ENCODE results near the gene SAXO2. TPM values are rescaled to one million over a fixed set of nuclear protein-coding genes. Genes with fewer than 3 reads are reported as not detected.
"Not testable (repeated sequence)": the region's sequence is repeated elsewhere in the genome, so short reads cannot be mapped to it uniquely, and the experiment has no call there.

Gene SAXO2
- total RNA-seq, 2 experiments from 2014 or later, result 1.3 to 1.9 TPM

DNA sequence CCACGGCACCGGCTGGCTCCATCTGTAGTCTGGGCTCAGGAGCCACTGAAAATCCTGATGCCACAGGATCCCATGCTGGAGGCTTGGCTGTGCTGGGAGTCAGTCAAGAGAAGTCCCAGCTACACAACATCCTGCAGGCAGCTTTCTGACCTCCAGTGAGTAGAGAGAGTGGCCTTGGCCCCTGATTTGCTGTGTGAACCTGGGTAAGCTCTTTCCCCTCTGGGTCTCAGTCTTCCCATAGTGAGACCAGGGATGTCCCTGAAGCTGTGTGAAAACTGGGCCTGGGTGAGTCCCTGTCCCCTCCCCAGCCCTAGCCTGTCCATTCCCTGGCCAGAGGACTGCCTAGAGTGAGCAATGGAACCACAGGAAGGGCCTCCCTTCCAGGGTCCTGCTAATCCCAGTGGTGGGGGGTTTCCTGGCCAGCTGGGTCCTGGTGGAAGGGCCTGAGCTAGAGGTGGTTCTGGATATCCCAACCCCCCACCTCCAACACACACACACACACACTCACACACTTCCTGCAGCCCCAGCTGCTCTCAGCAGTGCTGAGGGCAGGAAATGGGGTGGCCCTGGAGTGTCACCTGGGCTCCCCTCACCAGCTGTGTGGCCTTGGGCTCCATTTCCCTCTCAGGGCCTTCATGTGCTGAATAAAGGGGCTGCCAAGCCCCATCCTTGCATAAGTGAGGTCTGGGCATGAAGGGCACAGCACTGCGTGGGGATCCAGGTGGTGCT, 69.1 kb downstream of the SAXO2 start:
- CTCF ChIA-PET, POLR2A ChIA-PET: not testable (repeated sequence)

DNA sequence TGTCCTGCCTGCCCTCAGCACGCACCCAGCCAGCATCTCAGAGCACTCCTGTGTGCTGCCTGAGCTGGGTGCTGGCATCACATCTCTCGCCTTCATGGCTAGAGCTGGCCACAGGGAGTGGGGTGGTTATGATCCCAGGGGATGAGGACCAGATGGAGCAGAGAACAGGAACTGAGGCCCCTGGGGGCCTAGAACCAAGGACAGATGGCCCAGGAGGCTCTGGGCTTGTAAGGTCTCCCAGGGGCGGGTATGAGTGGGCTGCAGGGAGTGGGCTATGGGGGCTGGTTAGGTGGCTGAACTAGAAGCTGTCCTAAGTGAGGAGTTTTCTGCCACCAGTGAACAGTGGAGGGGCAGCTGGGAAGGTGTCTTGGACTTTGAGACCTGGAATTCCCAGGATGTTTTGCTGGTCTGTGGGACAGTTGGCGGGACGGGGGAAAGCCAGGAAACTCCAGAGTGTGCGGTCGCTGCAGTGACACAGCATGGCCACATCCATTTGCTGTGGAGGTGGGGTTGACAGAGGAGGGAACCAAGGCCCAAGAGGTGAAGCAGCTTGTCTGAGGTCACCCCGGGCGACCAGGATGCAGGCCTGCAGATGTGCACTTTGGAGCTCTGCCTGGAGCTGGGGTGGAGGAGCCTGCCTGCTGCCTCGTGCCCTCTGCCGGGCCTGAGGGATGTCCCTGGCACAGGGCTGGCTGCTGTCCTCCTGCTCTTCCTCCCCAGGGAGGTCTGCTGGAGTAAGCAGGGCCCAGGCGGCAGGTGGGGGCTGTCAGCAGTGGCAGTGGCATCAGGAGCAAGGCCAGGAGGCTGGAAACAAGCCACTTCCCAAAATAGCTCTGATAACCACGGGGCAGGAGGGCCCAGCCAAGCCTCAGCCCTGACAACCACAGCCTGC, 70.3 kb downstream of the SAXO2 start:
- POLR2A ChIA-PET, CTCF ChIA-PET: not testable (repeated sequence)

DNA sequence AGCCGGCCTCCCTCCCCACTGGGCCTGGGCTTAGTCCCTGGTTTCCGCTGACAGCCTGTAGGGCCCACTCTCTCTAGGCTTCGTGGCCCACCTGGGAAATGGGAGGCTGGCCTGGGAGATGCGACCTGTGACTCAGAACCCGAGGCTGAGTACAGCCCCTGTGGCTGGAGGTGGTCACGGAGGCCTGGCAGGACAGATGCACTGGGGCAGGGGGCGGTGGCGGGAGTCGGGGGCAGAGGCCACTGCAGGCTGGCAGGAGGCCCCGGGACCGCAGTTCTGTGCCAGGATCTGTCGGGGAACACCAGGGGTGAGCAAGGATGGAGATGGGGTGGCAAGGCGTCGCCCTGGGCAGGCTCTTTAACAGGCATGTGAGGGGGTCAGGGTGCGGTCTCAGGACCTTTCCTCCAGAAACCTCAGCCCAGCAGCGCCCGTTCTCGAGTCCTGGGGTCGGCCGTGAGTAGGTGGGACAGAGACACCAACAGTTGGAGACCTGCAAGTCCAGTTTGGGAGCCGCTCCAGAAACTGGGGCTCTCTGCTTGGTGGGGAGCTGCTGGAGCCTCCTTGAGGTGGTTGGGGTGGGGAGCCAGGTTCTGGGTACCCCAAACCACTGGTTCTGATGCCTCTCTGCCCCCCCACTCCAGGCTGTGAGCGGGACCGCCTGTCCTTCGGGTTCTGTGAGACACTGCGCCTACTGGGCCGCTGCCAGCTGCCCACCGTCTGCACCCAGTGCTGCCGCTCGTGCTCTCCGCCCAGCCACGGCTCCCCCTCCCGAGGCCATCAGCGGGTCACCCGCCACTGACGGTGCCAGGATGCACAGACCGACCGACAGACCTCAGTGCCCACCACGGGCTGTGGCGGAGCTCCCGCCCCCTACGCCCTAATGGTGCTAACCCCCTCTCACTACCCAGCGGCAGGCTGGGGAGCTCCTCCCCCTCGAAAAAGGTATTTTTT, 71.3 kb downstream of the SAXO2 start:
- POLR2A ChIA-PET, CTCF ChIA-PET: not testable (repeated sequence)

Other genes starting within 250 kb of the SAXO2 start
- gene MEX3B, start 216.8 kb upstream of the SAXO2 start, total RNA-seq, result under 1 TPM; 0.51 to 0.52 TPM
- gene EFL1, start 84 bp upstream of the SAXO2 start, total RNA-seq, result 10 to 100 TPM; 23.3 to 24.8 TPM
- gene GOLGA6L10, start 86.7 kb downstream of the SAXO2 start, total RNA-seq, result 1 to 10 TPM in 1 of 2 experiments, under 1 TPM in 1; 0.82 to 1.1 TPM
- gene GOLGA6L9, start 167.0 kb downstream of the SAXO2 start, total RNA-seq, result 1 to 10 TPM; 1.7 to 1.8 TPM

Measured in activated CD8-positive, alpha-beta memory T cell treated with anti-CD3 and anti-CD28 coated beads for 36 hours (primary cell).